Smooth muscle cell (in vitro differentiated cells): ENCODE measurements around the gene MS4A7. TPM values are rescaled to one million over a fixed set of nuclear protein-coding genes. Genes with fewer than 3 reads are reported as not detected.
A peak's percentile ranks its signal among the peaks of the same experiment; 100 is the strongest.

Experiments
- DNase-seq: peaks from one replicate; lab custom pipeline; 2025; ENCODE audit not compliant: unreplicated experiment; lab: John Stamatoyannopoulos, UW
- H2AFZ ChIP-seq: fragments of 200-600 bp; sonication (generic); 2 replicates; pipeline ENCODE4 v1.6.0; 2016; ENCODE audit warnings: antibody characterized with exemption, low read depth, mild to moderate bottlenecking
- H3F3A ChIP-seq: fragments of 200-600 bp; sonication (generic); 2 replicates; pipeline ENCODE4 v1.6.0; 2017; ENCODE audit warnings: antibody characterized with exemption, low read depth
- H3K27ac ChIP-seq: fragments of 200-600 bp; sonication (generic); 2 replicates; pipeline ENCODE4 v1.5.1; 2016; ENCODE audit warnings: low read depth, mild to moderate bottlenecking
- H3K27me3 ChIP-seq: fragments of 200-600 bp; sonication (generic); 2 replicates; pipeline ENCODE4 v1.6.1; 2016; ENCODE audit warnings: low read depth, mild to moderate bottlenecking
- H3K36me3 ChIP-seq: fragments of 200-600 bp; sonication (generic); 2 replicates; pipeline ENCODE4 v1.5.1; 2016; ENCODE audit warnings: low read depth
- H3K4me1 ChIP-seq: fragments of 200-600 bp; sonication (generic); 2 replicates; pipeline ENCODE4 v1.5.1; 2016; ENCODE audit warnings: low read depth
- H3K4me2 ChIP-seq: fragments of 200-600 bp; sonication (generic); 2 replicates; pipeline ENCODE4 v1.6.0; 2016; ENCODE audit warnings: mild to moderate bottlenecking
- H3K4me3 ChIP-seq: fragments of 200-600 bp; sonication (generic); 2 replicates; pipeline ENCODE4 v1.5.1; 2016; ENCODE audit warnings: mild to moderate bottlenecking
- H3K79me2 ChIP-seq: fragments of 200-600 bp; sonication (generic); 2 replicates; pipeline ENCODE4 v1.6.0; 2016; ENCODE audit warnings: low read depth, mild to moderate bottlenecking
- H3K9ac ChIP-seq: fragments of 200-600 bp; sonication (generic); 2 replicates; pipeline ENCODE4 v1.6.0; 2016; ENCODE audit warnings: low read depth
- H3K9me3 ChIP-seq: fragments of 200-600 bp; sonication (generic); replicated peaks from 2 replicates; pipeline ENCODE4 v1.5.1; 2016; ENCODE audit warnings: low read depth
- H4K20me1 ChIP-seq: fragments of 200-600 bp; sonication (generic); 2 replicates; pipeline ENCODE4 v1.6.0; 2016; ENCODE audit warnings: low read depth
- CTCF ChIP-seq: fragments of 200-600 bp; sonication (generic); IDR thresholded peaks from 2 replicates; pipeline ENCODE4 v1.5.1; 2017; ENCODE audit warnings: borderline replicate concordance, mild to moderate bottlenecking, antibody characterized with exemption; ENCODE audit not compliant: insufficient read depth, poor library complexity, severe bottlenecking
- WGBS: methylation state at CpG from one replicate; pipeline ENCODE4 v1.1.7; 2016; ENCODE audit warnings: low lambda C conversion rate; 5-methylcytosine and 5-hydroxymethylcytosine counted together
- polyA plus RNA-seq: library from polyadenylated mRNA; unstranded; fragments of >200 nt; fragmentation: Nextera tagmentation; extraction: Ambion mirVana; gene quantifications from 2 replicates; pipeline ENCODE4 v1.2.1, GENCODE V29; 2016
- total RNA-seq: library from RNA; depleted of rRNA; stranded (reverse); fragments of >200 nt; gene quantifications from 2 replicates; pipeline ENCODE4 v1.2.3, GENCODE V29; 2014

MS4A7 gene
- not detected in 2 replicates for total RNA-seq
- not detected in 2 replicates for polyA plus RNA-seq

- WGBS = 72% methylated on average over 3 of the region's 3 CpGs
- H3K27me3 ChIP-seq = no peaks in the 10 kb centered on the region
- no peak within 1 kb of the TSS for H3K27ac ChIP-seq
- no peaks in the 10 kb centered on the region for H3K9me3 ChIP-seq
- H3F3A ChIP-seq = no peaks in the 10 kb centered on the region
- H3K4me3 ChIP-seq = no peak within 1 kb of the TSS
- TF ChIP-seq CTCF = no peak
- H4K20me1 ChIP-seq = no peaks in the 10 kb centered on the region
- no peak for DNase-seq
- no peak within 1 kb of the TSS for H3K4me2 ChIP-seq
- H3K9ac ChIP-seq = no peak within 1 kb of the TSS
- H3K4me1 ChIP-seq = no peaks in the 10 kb centered on the region
- H2AFZ ChIP-seq = no peak within 1 kb of the TSS
- no peaks in the 10 kb centered on the region for H3K36me3 ChIP-seq
- H3K79me2 ChIP-seq = no peaks in the 10 kb centered on the region
These were observed at the start of gene MS4A7 for GRCh38 chr11:60378354-60378753. Gene MS4A7 (plus strand): TSS chr11:60378532. CDS start chr11:60383142, 4,610 bp downstream.

- H3K4me1 ChIP-seq = no peaks in the 10 kb centered on the region
- H3F3A ChIP-seq = no peaks in the 10 kb centered on the region
- H3K4me2 ChIP-seq = no peak overlapping the region
- 84% methylated on average over 3 of the region's 3 CpGs for WGBS
- H3K79me2 ChIP-seq = no peaks in the 10 kb centered on the region
- H3K9me3 ChIP-seq = no peaks in the 10 kb centered on the region
- no peak overlapping the region for H3K4me3 ChIP-seq
- TF ChIP-seq CTCF = no peak
- no peaks in the 10 kb centered on the region for H3K27me3 ChIP-seq
- peak overlapping the region; percentile 43 for H2AFZ ChIP-seq
- no peak overlapping the region for H3K27ac ChIP-seq
- H3K36me3 ChIP-seq = no peaks in the 10 kb centered on the region
- no peaks in the 10 kb centered on the region for H4K20me1 ChIP-seq
- H3K9ac ChIP-seq = no peak overlapping the region
- no peak for DNase-seq
These were observed 45.5 kb upstream of the MS4A7 start for GRCh38 chr11:60332846-60333245.

- 23% methylated on average over 2 of the region's 2 CpGs for WGBS
- no peaks in the 10 kb centered on the region for H3K9me3 ChIP-seq
- DNase-seq = peak; percentile 7
- no peaks in the 10 kb centered on the region for H4K20me1 ChIP-seq
- peak overlapping the region; percentile 43 for H2AFZ ChIP-seq
- no peak overlapping the region for H3K4me2 ChIP-seq
- no peak overlapping the region for H3K4me3 ChIP-seq
- H3K27ac ChIP-seq = no peak overlapping the region
- TF ChIP-seq CTCF = peak; percentile 63
- H3K4me1 ChIP-seq = no peaks in the 10 kb centered on the region
- H3K79me2 ChIP-seq = no peaks in the 10 kb centered on the region
- no peaks in the 10 kb centered on the region for H3K36me3 ChIP-seq
- no peaks in the 10 kb centered on the region for H3K27me3 ChIP-seq
- no peaks in the 10 kb centered on the region for H3F3A ChIP-seq
- H3K9ac ChIP-seq = no peak overlapping the region
These were observed 44.2 kb upstream of the MS4A7 start for GRCh38 chr11:60334005-60334620.
